OCI-LY1 (cell line): Measurements from ENCODE around the gene CAPN3.

Experiments used
- H2AFZ ChIP-seq: fragments of 200-600 bp; sonication (generic), shearing (Covaris generic); 2 replicates; pipeline ENCODE4 v1.6.0; 2014; ENCODE audit warnings: antibody characterized with exemption, mild to moderate bottlenecking, low read length
- H3F3A ChIP-seq: fragments of 200-600 bp; sonication (generic), shearing (Covaris generic); 2 replicates; pipeline ENCODE4 v1.6.0; 2014; ENCODE audit warnings: mild to moderate bottlenecking, antibody characterized with exemption, low read length, moderate library complexity; ENCODE audit not compliant: insufficient read depth
- H3K27ac ChIP-seq: fragments of 200-600 bp; sonication (generic); 2 replicates; pipeline ENCODE4 v1.5.1; 2014; ENCODE audit warnings: low read length, mixed run types, mild to moderate bottlenecking, low read depth; ENCODE audit not compliant: poor library complexity, severe bottlenecking
- H3K27me3 ChIP-seq: fragments of 200-600 bp; sonication (generic); 2 replicates; pipeline ENCODE4 v1.6.0; 2014; ENCODE audit warnings: antibody characterized with exemption, mild to moderate bottlenecking, low read length, moderate library complexity; ENCODE audit not compliant: insufficient read depth
- H3K36me3 ChIP-seq: fragments of 200-600 bp; sonication (generic); 2 replicates; pipeline ENCODE4 v1.6.1; 2014; ENCODE audit warnings: mild to moderate bottlenecking, antibody characterized with exemption, low read length, moderate library complexity, mixed read lengths; ENCODE audit not compliant: insufficient read depth
- H3K4me1 ChIP-seq: fragments of 200-600 bp; sonication (generic); 2 replicates; pipeline ENCODE4 v1.5.1; 2014; ENCODE audit warnings: mild to moderate bottlenecking, low read length, moderate library complexity; ENCODE audit not compliant: insufficient read depth, severe bottlenecking
- H3K4me2 ChIP-seq: fragments of 200-600 bp; sonication (generic), shearing (Covaris generic); 2 replicates; pipeline ENCODE4 v1.6.1; 2014; ENCODE audit warnings: low read length
- H3K4me3 ChIP-seq: fragments of 200-600 bp; sonication (generic); 2 replicates; pipeline ENCODE4 v1.5.1; 2014; ENCODE audit warnings: low read length, low read depth, mild to moderate bottlenecking, mixed read lengths; ENCODE audit not compliant: poor library complexity, severe bottlenecking
- H3K79me2 ChIP-seq: fragments of 200-600 bp; shearing (Covaris generic); 2 replicates; pipeline ENCODE4 v1.6.1; 2016; ENCODE audit warnings: mixed run types, low read length, mixed read lengths; ENCODE audit not compliant: insufficient read depth
- H3K9ac ChIP-seq: fragments of 200-600 bp; sonication (generic), shearing (Covaris generic); 2 replicates; pipeline ENCODE4 v1.6.1; 2014; ENCODE audit warnings: mild to moderate bottlenecking, low read length, mixed read lengths
- H3K9me2 ChIP-seq: fragments of 200-600 bp; sonication (generic), shearing (Covaris generic); 2 replicates; pipeline ENCODE4 v1.6.1; 2014; ENCODE audit warnings: low read depth, mild to moderate bottlenecking, low read length, mixed read lengths
- H3K9me3 ChIP-seq: fragments of 200-600 bp; shearing (Covaris generic); 2 replicates; pipeline ENCODE4 v1.6.1; 2014; ENCODE audit warnings: low read length, mixed read lengths
- H4K20me1 ChIP-seq: fragments of 200-600 bp; sonication (generic), shearing (Covaris generic); 2 replicates; pipeline ENCODE4 v1.6.0; 2016; ENCODE audit warnings: mild to moderate bottlenecking, low read length; ENCODE audit not compliant: insufficient read depth
- EZH2 ChIP-seq: fragments of 200-600 bp; sonication (generic), shearing (Covaris generic); IDR thresholded peaks from 2 replicates; pipeline ENCODE4 v1.8.0; 2017; ENCODE audit warnings: borderline replicate concordance, mixed run types, mild to moderate bottlenecking, antibody characterized with exemption, low read length, moderate library complexity, mixed read lengths
- TF ChIP-seq, protein P1 (sequence below): fragments of 200-600 bp; sonication (generic), shearing (Covaris generic); IDR thresholded peaks from 2 replicates; pipeline ENCODE4 v1.5.1; 2017; ENCODE audit warnings: mild to moderate bottlenecking, antibody characterized with exemption, low read length, moderate library complexity, mixed read lengths

The CAPN3 gene

DNA sequence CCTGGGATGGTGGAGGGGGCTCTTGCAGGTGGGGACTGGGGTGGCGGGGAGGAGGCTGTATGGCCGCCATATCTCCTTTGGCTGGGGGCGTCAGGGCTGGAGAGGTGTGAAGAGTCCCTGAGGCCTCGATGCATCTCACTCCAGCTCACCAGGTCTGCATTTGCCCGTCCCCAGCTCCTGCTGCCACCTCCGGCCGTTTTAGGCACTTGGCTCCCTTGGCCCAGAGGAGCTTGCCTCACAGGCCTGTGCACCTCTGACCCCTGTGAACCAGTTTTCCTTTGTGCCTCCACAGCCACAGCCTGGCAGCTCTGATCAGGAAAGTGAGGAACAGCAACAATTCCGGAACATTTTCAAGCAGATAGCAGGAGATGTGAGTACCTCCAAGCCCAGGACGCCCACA lies 49.7 kb downstream of the CAPN3 start:
- Histone ChIP-seq H3K36me3 (peaks cover 24% of the 10 kb centered on the region), H4K20me1 (no peaks in the 10 kb centered on the region), H3K79me2 (no peaks in the 10 kb centered on the region), H3K9ac (no peak overlapping the region), H3K9me2 (no peaks in the 10 kb centered on the region), H3K4me1 (no peaks in the 10 kb centered on the region), H2AFZ (no peak overlapping the region), H3K27ac (no peak overlapping the region), H3F3A (no peaks in the 10 kb centered on the region), H3K27me3 (no peaks in the 10 kb centered on the region), H3K4me2 (no peak overlapping the region), H3K4me3 (no peak overlapping the region), H3K9me3 (no peaks in the 10 kb centered on the region)
- TF ChIP-seq, protein P1, sequence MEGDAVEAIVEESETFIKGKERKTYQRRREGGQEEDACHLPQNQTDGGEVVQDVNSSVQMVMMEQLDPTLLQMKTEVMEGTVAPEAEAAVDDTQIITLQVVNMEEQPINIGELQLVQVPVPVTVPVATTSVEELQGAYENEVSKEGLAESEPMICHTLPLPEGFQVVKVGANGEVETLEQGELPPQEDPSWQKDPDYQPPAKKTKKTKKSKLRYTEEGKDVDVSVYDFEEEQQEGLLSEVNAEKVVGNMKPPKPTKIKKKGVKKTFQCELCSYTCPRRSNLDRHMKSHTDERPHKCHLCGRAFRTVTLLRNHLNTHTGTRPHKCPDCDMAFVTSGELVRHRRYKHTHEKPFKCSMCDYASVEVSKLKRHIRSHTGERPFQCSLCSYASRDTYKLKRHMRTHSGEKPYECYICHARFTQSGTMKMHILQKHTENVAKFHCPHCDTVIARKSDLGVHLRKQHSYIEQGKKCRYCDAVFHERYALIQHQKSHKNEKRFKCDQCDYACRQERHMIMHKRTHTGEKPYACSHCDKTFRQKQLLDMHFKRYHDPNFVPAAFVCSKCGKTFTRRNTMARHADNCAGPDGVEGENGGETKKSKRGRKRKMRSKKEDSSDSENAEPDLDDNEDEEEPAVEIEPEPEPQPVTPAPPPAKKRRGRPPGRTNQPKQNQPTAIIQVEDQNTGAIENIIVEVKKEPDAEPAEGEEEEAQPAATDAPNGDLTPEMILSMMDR: no peak
- TF ChIP-seq EZH2: no peak

DNA sequence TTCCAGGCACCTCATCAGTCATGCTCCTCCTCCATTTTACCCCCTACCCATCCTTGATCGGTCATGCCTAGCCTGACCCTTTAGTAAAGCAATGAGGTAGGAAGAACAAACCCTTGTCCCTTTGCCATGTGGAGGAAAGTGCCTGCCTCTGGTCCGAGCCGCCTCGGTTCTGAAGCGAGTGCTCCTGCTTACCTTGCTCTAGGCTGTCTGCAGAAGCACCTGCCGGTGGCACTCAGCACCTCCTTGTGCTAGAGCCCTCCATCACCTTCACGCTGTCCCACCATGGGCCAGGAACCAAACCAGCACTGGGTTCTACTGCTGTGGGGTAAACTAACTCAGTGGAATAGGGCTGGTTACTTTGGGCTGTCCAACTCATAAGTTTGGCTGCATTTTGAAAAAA lies 52.6 kb downstream of the CAPN3 start:
- H3F3A ChIP-seq: no peaks in the 10 kb centered on the region
- no peak overlapping the region for H3K27ac ChIP-seq
- peaks cover 52% of the 10 kb centered on the region for H3K36me3 ChIP-seq
- H3K4me1 ChIP-seq: no peaks in the 10 kb centered on the region
- no peaks in the 10 kb centered on the region for H3K9me3 ChIP-seq
- no peaks in the 10 kb centered on the region for H3K9me2 ChIP-seq
- no peak overlapping the region for H3K4me2 ChIP-seq
- H3K9ac ChIP-seq: no peak overlapping the region
- no peak overlapping the region for H2AFZ ChIP-seq
- no peak for TF ChIP-seq EZH2
- TF ChIP-seq, protein P1: no peak
- no peak overlapping the region for H3K4me3 ChIP-seq
- H3K27me3 ChIP-seq: no peaks in the 10 kb centered on the region
- H3K79me2 ChIP-seq: no peaks in the 10 kb centered on the region
- no peaks in the 10 kb centered on the region for H4K20me1 ChIP-seq

DNA sequence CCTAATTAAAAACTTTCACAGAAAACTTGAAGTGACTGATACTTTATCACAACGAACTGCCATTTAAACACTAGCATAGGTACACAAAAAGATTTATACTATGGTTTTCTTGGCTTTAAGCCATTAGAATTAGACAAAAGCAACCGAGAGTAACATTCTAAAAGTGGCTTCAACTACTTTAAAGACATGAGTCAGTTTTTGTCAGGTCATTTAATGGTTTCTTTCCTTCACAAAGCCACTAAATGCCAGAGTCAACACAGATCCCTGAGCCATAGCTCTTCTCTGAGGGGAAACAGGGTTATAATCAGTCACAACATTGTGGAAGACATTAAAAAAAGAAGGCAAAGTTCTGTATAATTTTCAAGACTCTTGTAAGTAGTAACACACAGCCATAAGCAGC lies 54.6 kb downstream of the CAPN3 start:
- Histone ChIP-seq H3K4me2 (no peak overlapping the region), H3K9ac (no peak overlapping the region), H4K20me1 (no peaks in the 10 kb centered on the region), H3K79me2 (no peaks in the 10 kb centered on the region), H3K9me2 (no peaks in the 10 kb centered on the region), H3K4me1 (no peaks in the 10 kb centered on the region), H3K36me3 (peaks cover 72% of the 10 kb centered on the region), H3K4me3 (no peak overlapping the region), H3K27ac (no peak overlapping the region), H3K9me3 (no peaks in the 10 kb centered on the region), H2AFZ (no peak overlapping the region), H3K27me3 (no peaks in the 10 kb centered on the region), H3F3A (no peaks in the 10 kb centered on the region)
- TF ChIP-seq, protein P1: no peak
- TF ChIP-seq EZH2: no peak
